Measurements from ENCODE around the gene SUMO2.
"Not testable (repeated sequence)": the region's sequence is repeated elsewhere in the genome, so short reads cannot be mapped to it uniquely, and the experiment has no call there.

The SUMO2 gene

GRCh38 chr17:75218131-75218530 lies 35.4 kb upstream of the SUMO2 start:
- no peak overlapping the region for H3K4me3 ChIP-seq
- peaks cover 68% of the 10 kb centered on the region for H3K36me3 ChIP-seq (ENCODE audit: insufficient read depth, low read length)
- no peak for TF ChIP-seq FOXP2 (optimal IDR thresholded peaks at IDR 0.05; ENCODE audit: control extremely low read depth, extremely low read length, insufficient read depth)
- H3K27ac ChIP-seq, result no peak overlapping the region
- H3K9ac ChIP-seq (ENCODE audit: insufficient read length), result no peak overlapping the region
- DNase-seq (ENCODE audit: low read depth, low spot score), result no peak
- H3K9me3 ChIP-seq (ENCODE audit: low read depth, low read length), result no peaks in the 10 kb centered on the region

- Histone ChIP-seq H3K4me3 (no peak overlapping the region), H3K9ac (ENCODE audit: insufficient read length) (peak overlapping the region; percentile 15), H3K9me3 (ENCODE audit: low read depth, low read length) (no peaks in the 10 kb centered on the region), H3K36me3 (ENCODE audit: insufficient read depth, low read length) (peaks cover 54% of the 10 kb centered on the region), H3K27ac (no peak overlapping the region)
- no peak for TF ChIP-seq POLR2AphosphoS5 (IDR thresholded peaks at IDR 0.05; ENCODE audit: borderline replicate concordance, low read depth, low read length)
- no peak for TF ChIP-seq FOXP2 (optimal IDR thresholded peaks at IDR 0.05; ENCODE audit: control extremely low read depth, extremely low read length, insufficient read depth)
- DNase-seq (ENCODE audit: low read depth, low spot score), result no peak
Observed at GRCh38 chr17:75209061-75209460, 26.3 kb upstream of the SUMO2 start.

- H3K9me3 ChIP-seq (ENCODE audit: low read depth, low read length), result no peaks in the 10 kb centered on the region
- H3K36me3 ChIP-seq (ENCODE audit: insufficient read depth, low read length), result peaks cover 46% of the 10 kb centered on the region
- no peak overlapping the region for H3K27ac ChIP-seq
- H3K4me3 ChIP-seq, result no peak overlapping the region
- TF ChIP-seq EZH2 (IDR thresholded peaks at IDR 0.05) (no peak), FOXP2 (optimal IDR thresholded peaks at IDR 0.05; ENCODE audit: control extremely low read depth, extremely low read length, insufficient read depth) (no peak), POLR2AphosphoS5 (IDR thresholded peaks at IDR 0.05; ENCODE audit: borderline replicate concordance, low read depth, low read length) (no peak)
- no peak for DNase-seq (ENCODE audit: low read depth, low spot score)
- peak overlapping the region; percentile 32 for H3K9ac ChIP-seq (ENCODE audit: insufficient read length)
Observed at GRCh38 chr17:75208161-75208560, 25.4 kb upstream of the SUMO2 start.

GRCh38 chr17:75207760-75208159 lies 25.0 kb upstream of the SUMO2 start:
- no peak for TF ChIP-seq FOXP2 (optimal IDR thresholded peaks at IDR 0.05; ENCODE audit: control extremely low read depth, extremely low read length, insufficient read depth)
- no peak for TF ChIP-seq POLR2AphosphoS5 (IDR thresholded peaks at IDR 0.05; ENCODE audit: borderline replicate concordance, low read depth, low read length)
- no peak for TF ChIP-seq EZH2 (IDR thresholded peaks at IDR 0.05)
- no peaks in the 10 kb centered on the region for H3K9me3 ChIP-seq (ENCODE audit: low read depth, low read length)
- no peak overlapping the region for H3K27ac ChIP-seq
- no peak overlapping the region for H3K4me3 ChIP-seq
- DNase-seq (ENCODE audit: low read depth, low spot score), result no peak
- peaks cover 42% of the 10 kb centered on the region for H3K36me3 ChIP-seq (ENCODE audit: insufficient read depth, low read length)
- H3K9ac ChIP-seq (ENCODE audit: insufficient read length), result no peak overlapping the region

GRCh38 chr17:75207050-75207407 lies 24.3 kb upstream of the SUMO2 start:
- Histone ChIP-seq H3K4me3 (peak overlapping the region; percentile 99), H3K36me3 (ENCODE audit: insufficient read depth, low read length) (peaks cover 34% of the 10 kb centered on the region), H3K9ac (ENCODE audit: insufficient read length) (peak overlapping the region; percentile 98)
- not testable (repeated sequence) for H3K9me3 ChIP-seq (ENCODE audit: low read depth, low read length); DNase-seq (ENCODE audit: low read depth, low spot score); H3K27ac ChIP-seq

GRCh38 chr17:75205793-75206163 lies 23.0 kb upstream of the SUMO2 start:
- H3K4me3 ChIP-seq, result peak overlapping the region; percentile 99
- H3K36me3 ChIP-seq (ENCODE audit: insufficient read depth, low read length), result peaks cover 23% of the 10 kb centered on the region
- DNase-seq (ENCODE audit: low read depth, low spot score), result no peak
- peak overlapping the region; percentile 98 for H3K9ac ChIP-seq (ENCODE audit: insufficient read length)
- H3K9me3 ChIP-seq (ENCODE audit: low read depth, low read length), result no peaks in the 10 kb centered on the region
- peak overlapping the region; percentile 99 for H3K27ac ChIP-seq
- no peak for TF ChIP-seq POLR2AphosphoS5 (IDR thresholded peaks at IDR 0.05; ENCODE audit: borderline replicate concordance, low read depth, low read length)
- TF ChIP-seq FOXP2 (optimal IDR thresholded peaks at IDR 0.05; ENCODE audit: control extremely low read depth, extremely low read length, insufficient read depth), result no peak

GRCh38 chr17:75205037-75205792 lies 22.5 kb upstream of the SUMO2 start, which contains the start of gene NUP85:
Gene NUP85, plus strand, starts transcription at chr17:75205679. Its CDS starts 83 bp downstream, at chr17:75205762.
- H3K27ac ChIP-seq, result peak within 1 kb of the TSS; percentile 99
- peaks cover 19% of the 10 kb centered on the region for H3K36me3 ChIP-seq (ENCODE audit: insufficient read depth, low read length)
- peak; percentile 82 for DNase-seq (ENCODE audit: low read depth, low spot score)
- peak within 1 kb of the TSS; percentile 98 for H3K9ac ChIP-seq (ENCODE audit: insufficient read length)
- H3K4me3 ChIP-seq, result peak within 1 kb of the TSS; percentile 99
- TF ChIP-seq POLR2AphosphoS5 (IDR thresholded peaks at IDR 0.05; ENCODE audit: borderline replicate concordance, low read depth, low read length), result peak; percentile 79
- no peak for TF ChIP-seq FOXP2 (optimal IDR thresholded peaks at IDR 0.05; ENCODE audit: control extremely low read depth, extremely low read length, insufficient read depth)
- TF ChIP-seq EZH2 (IDR thresholded peaks at IDR 0.05), result no peak
- H3K9me3 ChIP-seq (ENCODE audit: low read depth, low read length), result no peaks in the 10 kb centered on the region

- no peaks in the 10 kb centered on the region for H3K9me3 ChIP-seq (ENCODE audit: low read depth, low read length)
- no peak overlapping the region for H3K4me3 ChIP-seq
- H3K9ac ChIP-seq (ENCODE audit: insufficient read length), result no peak overlapping the region
- no peak overlapping the region for H3K27ac ChIP-seq
- H3K36me3 ChIP-seq (ENCODE audit: insufficient read depth, low read length), result no peaks in the 10 kb centered on the region
- TF ChIP-seq EZH2 (IDR thresholded peaks at IDR 0.05), result no peak
- no peak for TF ChIP-seq FOXP2 (optimal IDR thresholded peaks at IDR 0.05; ENCODE audit: control extremely low read depth, extremely low read length, insufficient read depth)
- TF ChIP-seq POLR2AphosphoS5 (IDR thresholded peaks at IDR 0.05; ENCODE audit: borderline replicate concordance, low read depth, low read length), result no peak
- DNase-seq (ENCODE audit: low read depth, low spot score), result no peak
Observed at GRCh38 chr17:75199886-75200618, 17.3 kb upstream of the SUMO2 start.

All from SK-N-MC (cell line).